Smooth muscle cell of the coronary artery (primary cell): Measurements from ENCODE around the gene BLTP3B. TPM values are rescaled to one million over a fixed set of nuclear protein-coding genes. Genes with fewer than 3 reads are reported as not detected.

ENCODE experiments used
- total RNA-seq: library from RNA; depleted of rRNA; stranded (reverse); fragments of >200 nt; gene quantifications from 2 replicates; pipeline ENCODE4 v1.2.3, GENCODE V29; 2014; ENCODE audit warnings: low replicate concordance

The BLTP3B gene, protein sequence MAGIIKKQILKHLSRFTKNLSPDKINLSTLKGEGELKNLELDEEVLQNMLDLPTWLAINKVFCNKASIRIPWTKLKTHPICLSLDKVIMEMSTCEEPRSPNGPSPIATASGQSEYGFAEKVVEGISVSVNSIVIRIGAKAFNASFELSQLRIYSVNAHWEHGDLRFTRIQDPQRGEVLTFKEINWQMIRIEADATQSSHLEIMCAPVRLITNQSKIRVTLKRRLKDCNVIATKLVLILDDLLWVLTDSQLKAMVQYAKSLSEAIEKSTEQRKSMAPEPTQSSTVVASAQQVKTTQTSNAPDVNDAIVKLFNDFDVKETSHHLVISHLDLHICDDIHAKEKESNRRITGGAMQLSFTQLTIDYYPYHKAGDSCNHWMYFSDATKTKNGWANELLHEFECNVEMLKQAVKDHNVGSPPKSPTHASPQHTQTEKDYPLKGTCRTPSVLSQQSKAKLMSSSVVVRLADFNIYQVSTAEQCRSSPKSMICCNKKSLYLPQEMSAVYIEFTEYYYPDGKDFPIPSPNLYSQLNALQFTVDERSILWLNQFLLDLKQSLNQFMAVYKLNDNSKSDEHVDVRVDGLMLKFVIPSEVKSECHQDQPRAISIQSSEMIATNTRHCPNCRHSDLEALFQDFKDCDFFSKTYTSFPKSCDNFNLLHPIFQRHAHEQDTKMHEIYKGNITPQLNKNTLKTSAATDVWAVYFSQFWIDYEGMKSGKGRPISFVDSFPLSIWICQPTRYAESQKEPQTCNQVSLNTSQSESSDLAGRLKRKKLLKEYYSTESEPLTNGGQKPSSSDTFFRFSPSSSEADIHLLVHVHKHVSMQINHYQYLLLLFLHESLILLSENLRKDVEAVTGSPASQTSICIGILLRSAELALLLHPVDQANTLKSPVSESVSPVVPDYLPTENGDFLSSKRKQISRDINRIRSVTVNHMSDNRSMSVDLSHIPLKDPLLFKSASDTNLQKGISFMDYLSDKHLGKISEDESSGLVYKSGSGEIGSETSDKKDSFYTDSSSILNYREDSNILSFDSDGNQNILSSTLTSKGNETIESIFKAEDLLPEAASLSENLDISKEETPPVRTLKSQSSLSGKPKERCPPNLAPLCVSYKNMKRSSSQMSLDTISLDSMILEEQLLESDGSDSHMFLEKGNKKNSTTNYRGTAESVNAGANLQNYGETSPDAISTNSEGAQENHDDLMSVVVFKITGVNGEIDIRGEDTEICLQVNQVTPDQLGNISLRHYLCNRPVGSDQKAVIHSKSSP (N-terminal part only)
- 18.0 and 25.6 TPM in 2 replicates for total RNA-seq

GRCh38 chr12:100142851-100143559, at the start of gene BLTP3B:
TSS of gene BLTP3B (minus strand) at chr12:100142874. CDS start at chr12:100142635, 239 bp downstream.

Other genes with a start within 250 kb of the BLTP3B start
- 0.94 TPM in 1 of 2 replicates, not detected in the other for gene ANKS1B, start 157.9 kb downstream of the BLTP3B start, total RNA-seq
- gene ACTR6, start 57.9 kb upstream of the BLTP3B start, total RNA-seq = 9.0 and 9.4 TPM in 2 replicates
- gene DEPDC4, start 124.2 kb upstream of the BLTP3B start, total RNA-seq = 1.1 and 1.2 TPM in 2 replicates
- gene SCYL2, start 124.3 kb upstream of the BLTP3B start, total RNA-seq = 12.3 and 27.2 TPM in 2 replicates
- gene SLC17A8, start 214.2 kb upstream of the BLTP3B start, total RNA-seq = not detected in 2 replicates